Neural crest cell (in vitro differentiated cells): Measurements from ENCODE around the gene TEX30. TPM values are rescaled to one million over a fixed set of nuclear protein-coding genes. Genes with fewer than 3 reads are reported as not detected.

Experiments
- DNase-seq: peaks from one replicate; pipeline ENCODE4 v3.0.0; 2021; ENCODE audit warnings: low read depth, mixed read lengths, low spot score
- H3K27ac Mint-ChIP-seq: one replicate; pipeline ENCODE4 v1.8.0; 2021; ENCODE audit warnings: mild to moderate bottlenecking, mixed read lengths; ENCODE audit not compliant: unreplicated experiment
- H3K27me3 Mint-ChIP-seq: 2 replicates; pipeline ENCODE4 v1.8.0; 2021; ENCODE audit warnings: low read depth, mild to moderate bottlenecking, mixed read lengths
- H3K36me3 Mint-ChIP-seq: 2 replicates; pipeline ENCODE4 v1.8.0; 2021; ENCODE audit warnings: low read depth, mild to moderate bottlenecking, mixed read lengths
- H3K4me1 Mint-ChIP-seq: 2 replicates; pipeline ENCODE4 v1.8.0; 2021; ENCODE audit warnings: mixed read lengths
- H3K4me3 Mint-ChIP-seq: one replicate; pipeline ENCODE4 v1.8.0; 2021; ENCODE audit warnings: mild to moderate bottlenecking, mixed read lengths
- H3K9me3 Mint-ChIP-seq: 2 replicates; pipeline ENCODE4 v1.8.0; 2021; ENCODE audit warnings: mixed read lengths
- CTCF ChIP-seq: fragments of 200-600 bp; sonication (generic); conservative IDR thresholded peaks from 2 replicates; pipeline ENCODE4 v1.5.0; 2021; ENCODE audit warnings: antibody characterized with exemption, mild to moderate bottlenecking
- total RNA-seq: library from RNA; stranded (reverse); gene quantifications from 2 replicates; pipeline ENCODE4 v1.2.1, GENCODE V29; 2021

Gene TEX30
- total RNA-seq, 1 donor from 2014 or later: 22.7 TPM

- Mint-ChIP-seq H3K36me3 (peaks cover 20% of the 10 kb centered on the region), H3K27me3 (no peaks in the 10 kb centered on the region), H3K4me3 (no peak overlapping the region), H3K27ac (no peak overlapping the region), H3K4me1 (peaks cover 14% of the 10 kb centered on the region), H3K9me3 (peaks cover 2% of the 10 kb centered on the region)
- no peak for DNase-seq
- TF ChIP-seq CTCF: no peak
These were observed 41.2 kb upstream of the TEX30 start for GRCh38 chr13:102814793-102815192.

- DNase-seq: no peak
- H3K36me3 Mint-ChIP-seq: peaks cover 21% of the 10 kb centered on the region
These were observed 40.5 kb upstream of the TEX30 start for GRCh38 chr13:102814025-102814607.

GRCh38 chr13:102812611-102813287 lies 39.2 kb upstream of the TEX30 start:
- no peaks in the 10 kb centered on the region for H3K27me3 Mint-ChIP-seq
- peaks cover 2% of the 10 kb centered on the region for H3K9me3 Mint-ChIP-seq
- H3K36me3 Mint-ChIP-seq: peaks cover 23% of the 10 kb centered on the region
- no peak for DNase-seq
- H3K27ac Mint-ChIP-seq: peak overlapping the region; percentile 27
- H3K4me3 Mint-ChIP-seq: no peak overlapping the region
- H3K4me1 Mint-ChIP-seq: peaks cover 14% of the 10 kb centered on the region
- no peak for TF ChIP-seq CTCF

More at GRCh38 chr13:102814025-102814607, 40.5 kb upstream of the TEX30 start:
- TF ChIP-seq CTCF: no peak
- Mint-ChIP-seq H3K27ac (peak overlapping the region; percentile 10), H3K4me3 (no peak overlapping the region), H3K4me1 (peaks cover 14% of the 10 kb centered on the region), H3K27me3 (no peaks in the 10 kb centered on the region), H3K9me3 (peaks cover 2% of the 10 kb centered on the region)

GRCh38 chr13:102807699-102808098 lies 34.1 kb upstream of the TEX30 start:
- TF ChIP-seq CTCF: no peak
- DNase-seq: no peak
- peaks cover 9% of the 10 kb centered on the region for H3K4me1 Mint-ChIP-seq
- H3K27ac Mint-ChIP-seq: no peak overlapping the region
- H3K36me3 Mint-ChIP-seq: peaks cover 33% of the 10 kb centered on the region
- peaks cover 2% of the 10 kb centered on the region for H3K9me3 Mint-ChIP-seq
- H3K4me3 Mint-ChIP-seq: no peak overlapping the region
- no peaks in the 10 kb centered on the region for H3K27me3 Mint-ChIP-seq

GRCh38 chr13:102805680-102806079 lies 32.1 kb upstream of the TEX30 start:
- peaks cover 23% of the 10 kb centered on the region for H3K36me3 Mint-ChIP-seq
- no peak for DNase-seq
- H3K27ac Mint-ChIP-seq: no peak overlapping the region
- peaks cover 15% of the 10 kb centered on the region for H3K4me1 Mint-ChIP-seq
- no peak for TF ChIP-seq CTCF
- no peaks in the 10 kb centered on the region for H3K27me3 Mint-ChIP-seq
- H3K4me3 Mint-ChIP-seq: no peak overlapping the region
- no peaks in the 10 kb centered on the region for H3K9me3 Mint-ChIP-seq
